Measurements from ENCODE around the gene TMEM69.
"Not testable (repeated sequence)": the region's sequence is repeated elsewhere in the genome, so short reads cannot be mapped to it uniquely, and the experiment has no call there.

The TMEM69 gene

DNA sequence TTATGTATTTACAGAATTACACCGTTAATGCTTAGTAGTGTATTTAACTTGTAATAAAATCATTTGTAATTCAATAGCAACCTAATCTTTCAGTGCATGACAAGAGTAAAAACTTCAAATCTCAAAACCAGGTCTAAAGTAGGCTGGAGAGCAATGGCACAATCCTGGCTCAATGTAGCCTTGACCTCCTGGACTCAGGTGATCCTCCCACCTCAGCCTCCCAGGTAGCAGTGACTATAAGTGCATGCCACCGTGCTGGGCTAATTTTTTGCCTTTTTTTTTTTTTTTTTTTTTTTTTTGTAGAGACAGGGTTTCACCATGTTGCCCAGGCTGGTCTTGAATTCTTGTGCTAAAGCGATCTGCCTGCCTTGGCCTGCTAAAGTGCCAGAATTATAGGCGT is 51.2 kb downstream of the TMEM69 start:
- DNase-seq (ENCODE audit: low spot score) = no peak

DNA sequence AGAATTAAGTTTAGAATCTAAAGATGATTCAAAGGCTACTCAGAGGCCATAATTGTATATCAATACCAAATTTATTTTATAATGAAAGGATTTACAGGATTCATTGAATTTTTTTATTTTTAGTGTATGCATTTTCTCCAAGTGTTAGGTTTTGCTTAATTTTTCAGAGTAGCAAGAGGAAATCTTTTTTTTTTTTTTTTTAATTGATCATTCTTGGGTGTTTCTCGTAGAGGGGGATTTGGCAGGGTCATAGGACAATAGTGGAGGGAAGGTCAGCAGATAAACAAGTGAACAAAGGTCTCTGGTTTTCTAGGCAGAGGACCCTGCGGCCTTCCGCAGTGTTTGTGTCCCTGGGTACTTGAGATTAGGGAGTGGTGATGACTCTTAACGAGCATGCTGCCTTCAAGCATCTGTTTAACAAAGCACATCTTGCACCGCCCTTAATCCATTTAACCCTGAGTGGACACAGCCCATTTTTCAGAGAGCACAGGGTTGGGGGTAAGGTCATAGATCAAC is 51.7 kb downstream of the TMEM69 start:
- DNase-seq (ENCODE audit: low spot score) = not testable (repeated sequence)

Measured in hepatic stellate cell (primary cell).